Trophoblast cell (in vitro differentiated cells and primary cell): ENCODE results near the gene CENPVL1. TPM values are rescaled to one million over a fixed set of nuclear protein-coding genes. Genes with fewer than 3 reads are reported as not detected.
"Not testable (repeated sequence)": the region's sequence is repeated elsewhere in the genome, so short reads cannot be mapped to it uniquely, and the experiment has no call there.

Source experiments
- DNase-seq, 2 donors: peaks; one replicate each; pipeline ENCODE4 v3.0.0-alpha.2; 2016
- H2AFZ ChIP-seq: 2 replicates; pipeline ENCODE4 v1.6.1; 2013; ENCODE audit warnings: low read length, moderate library complexity, mild to moderate bottlenecking; ENCODE audit not compliant: insufficient read depth, poor library complexity
- H2AK5ac ChIP-seq: 2 replicates; pipeline ENCODE4 v1.6.1; 2013; ENCODE audit warnings: mild to moderate bottlenecking, low read length
- H2BK120ac ChIP-seq: 2 replicates; pipeline ENCODE4 v1.6.1; 2013; ENCODE audit warnings: low read length, mild to moderate bottlenecking, moderate library complexity; ENCODE audit not compliant: insufficient read depth, poor library complexity
- H2BK12ac ChIP-seq: 2 replicates; pipeline ENCODE4 v1.6.1; 2013; ENCODE audit warnings: mild to moderate bottlenecking, low read length, moderate library complexity
- H2BK5ac ChIP-seq: 2 replicates; pipeline ENCODE4 v1.6.1; 2013; ENCODE audit warnings: low read length, low read depth, moderate library complexity, mild to moderate bottlenecking; ENCODE audit not compliant: poor library complexity
- H3K14ac ChIP-seq: 2 replicates; pipeline ENCODE4 v1.6.1; 2013; ENCODE audit warnings: mild to moderate bottlenecking, low read length
- H3K18ac ChIP-seq: 2 replicates; pipeline ENCODE4 v1.6.1; 2013; ENCODE audit warnings: mild to moderate bottlenecking, low read length
- H3K23ac ChIP-seq: 2 replicates; pipeline ENCODE4 v1.6.1; 2013; ENCODE audit warnings: low read length
- H3K27ac ChIP-seq: 2 replicates; pipeline ENCODE4 v1.5.1; 2013; ENCODE audit warnings: low read depth, mild to moderate bottlenecking, inconsistent platforms, low read length, moderate library complexity
- H3K27me3 ChIP-seq: 2 replicates; pipeline ENCODE4 v1.6.1; 2013; ENCODE audit warnings: inconsistent platforms, mild to moderate bottlenecking, low read length, moderate library complexity; ENCODE audit not compliant: insufficient read depth
- H3K36me3 ChIP-seq, 2 experiments: 1 replicate in 1 of 2; 2 replicates in 1 of 2; pipeline ENCODE4 v1.6.1; 2013; ENCODE audit warnings: low read length in 2 of 2, mild to moderate bottlenecking in 2 of 2, moderate library complexity in 1 of 2; ENCODE audit not compliant: insufficient read depth in 2 of 2, control insufficient read depth in 1 of 2
- H3K4ac ChIP-seq: 2 replicates; pipeline ENCODE4 v1.6.1; 2013; ENCODE audit warnings: low read depth, mild to moderate bottlenecking, low read length, moderate library complexity
- H3K4me1 ChIP-seq, 2 experiments: 1 replicate in 1 of 2; 2 replicates in 1 of 2; pipeline ENCODE4 v1.6.1; 2013; ENCODE audit warnings: low read length in 2 of 2, mild to moderate bottlenecking in 2 of 2, moderate library complexity in 1 of 2; ENCODE audit not compliant: insufficient read depth in 2 of 2, control insufficient read depth in 1 of 2
- H3K4me2 ChIP-seq: 2 replicates; pipeline ENCODE4 v1.6.1; 2013; ENCODE audit warnings: inconsistent platforms, mild to moderate bottlenecking, low read length, moderate library complexity
- H3K4me3 ChIP-seq: 2 replicates; pipeline ENCODE4 v1.5.1; 2013; ENCODE audit warnings: mild to moderate bottlenecking, low read depth, low read length, inconsistent platforms
- H3K79me1 ChIP-seq: one replicate; pipeline ENCODE4 v1.6.1; 2013; ENCODE audit warnings: low read length
- H3K79me2 ChIP-seq: 2 replicates; pipeline ENCODE4 v1.6.1; 2013; ENCODE audit warnings: low read length, mild to moderate bottlenecking; ENCODE audit not compliant: control insufficient read depth, insufficient read depth, poor library complexity
- H3K9ac ChIP-seq: 2 replicates; pipeline ENCODE4 v1.6.1; 2013; ENCODE audit warnings: mild to moderate bottlenecking, low read length
- H3K9me3 ChIP-seq: 2 replicates; pipeline ENCODE4 v1.6.1; 2013; ENCODE audit warnings: low read depth, mild to moderate bottlenecking, control low read depth, inconsistent platforms, low read length; ENCODE audit not compliant: insufficient read depth
- H4K12ac ChIP-seq: 2 replicates; pipeline ENCODE4 v1.6.1; 2013; ENCODE audit warnings: low read depth, mild to moderate bottlenecking, low read length, moderate library complexity
- H4K8ac ChIP-seq: 2 replicates; pipeline ENCODE4 v1.6.1; 2013; ENCODE audit warnings: low read depth, mild to moderate bottlenecking, low read length, moderate library complexity
- H4K91ac ChIP-seq: one replicate; pipeline ENCODE4 v1.6.1; 2013; ENCODE audit warnings: low read depth, mild to moderate bottlenecking, low read length, moderate library complexity
- WGBS: extraction: QIAGEN DNeasy Blood & Tissue Kit; methylation state at CpG from one replicate; pipeline ENCODE4 v1.1.7; 2013; ENCODE audit warnings: missing lambda C conversion rate; ENCODE audit not compliant: insufficient read length, insufficient coverage; ENCODE audit errors: extremely low coverage; 5-methylcytosine and 5-hydroxymethylcytosine counted together
- polyA plus RNA-seq: library from polyadenylated mRNA; stranded (reverse); fragments of 200-250 nt; gene quantifications from 2 replicates; pipeline ENCODE4 v1.2.3, GENCODE V29; 2013

Gene CENPVL1
- polyA plus RNA-seq, result not detected in 2 replicates

- H3K9me3 ChIP-seq, H3K23ac ChIP-seq, H2BK5ac ChIP-seq, H3K36me3 ChIP-seq, H2AK5ac ChIP-seq, H3K9ac ChIP-seq, H3K27me3 ChIP-seq, H3K79me2 ChIP-seq, H3K79me1 ChIP-seq, H4K91ac ChIP-seq, DNase-seq, H3K4me3 ChIP-seq, H3K4ac ChIP-seq, H3K18ac ChIP-seq, H2BK120ac ChIP-seq, H2AFZ ChIP-seq, H4K8ac ChIP-seq, H3K27ac ChIP-seq, H3K4me2 ChIP-seq, H3K4me1 ChIP-seq, H3K14ac ChIP-seq, H4K12ac ChIP-seq, H2BK12ac ChIP-seq: not testable (repeated sequence)
- no CpG with 5 or more reads among the region's 87 CpGs for WGBS
Observed at GRCh38 chrX:51710277-51711164, at the start of gene CENPVL1. Gene CENPVL1, plus strand, starts transcription at chrX:51710512. Its CDS starts 0 bp downstream, at chrX:51710512.

GRCh38 chrX:51665981-51666380 lies 44.3 kb upstream of the CENPVL1 start:
- H3K23ac ChIP-seq, result no peak overlapping the region
- H3K9ac ChIP-seq, result no peak overlapping the region
- no peak overlapping the region for H2BK5ac ChIP-seq
- no peak overlapping the region for H4K12ac ChIP-seq
- no peaks in the 10 kb centered on the region for H3K36me3 ChIP-seq
- no peak overlapping the region for H3K4ac ChIP-seq
- no peaks in the 10 kb centered on the region for H3K79me1 ChIP-seq
- no peak overlapping the region for H2BK120ac ChIP-seq
- no peak overlapping the region for H4K8ac ChIP-seq
- WGBS, result no CpG with 5 or more reads among the region's 5 CpGs
- H3K4me3 ChIP-seq, result no peak overlapping the region
- no peak overlapping the region for H3K18ac ChIP-seq
- H2BK12ac ChIP-seq, result no peak overlapping the region
- H2AFZ ChIP-seq, result no peak overlapping the region
- H3K27me3 ChIP-seq, result no peaks in the 10 kb centered on the region
- no peaks in the 10 kb centered on the region for H3K4me1 ChIP-seq
- H3K14ac ChIP-seq, result no peak overlapping the region
- no peaks in the 10 kb centered on the region for H3K79me2 ChIP-seq
- H4K91ac ChIP-seq, result no peak overlapping the region
- H3K4me2 ChIP-seq, result no peak overlapping the region
- H2AK5ac ChIP-seq, result no peak overlapping the region
- no peak for DNase-seq
- H3K27ac ChIP-seq, result no peak overlapping the region
- H3K9me3 ChIP-seq, result no peaks in the 10 kb centered on the region

- H3K23ac ChIP-seq, H3K9me3 ChIP-seq, H3K4ac ChIP-seq, H3K14ac ChIP-seq, H2BK120ac ChIP-seq, H3K27ac ChIP-seq, H4K12ac ChIP-seq, H3K9ac ChIP-seq, H3K36me3 ChIP-seq, H3K27me3 ChIP-seq, H4K91ac ChIP-seq, H3K4me1 ChIP-seq, H2AK5ac ChIP-seq, H3K79me2 ChIP-seq, DNase-seq, H3K79me1 ChIP-seq, H3K4me3 ChIP-seq, H3K18ac ChIP-seq, H4K8ac ChIP-seq, H2AFZ ChIP-seq, H2BK12ac ChIP-seq, H3K4me2 ChIP-seq, H2BK5ac ChIP-seq: not testable (repeated sequence)
- WGBS, result no CpG with 5 or more reads among the region's 18 CpGs
Observed at GRCh38 chrX:51679689-51680433, 30.5 kb upstream of the CENPVL1 start.

- not testable (repeated sequence) for H3K4me1 ChIP-seq, H3K4me3 ChIP-seq, H3K14ac ChIP-seq, H2BK5ac ChIP-seq, H3K9me3 ChIP-seq, DNase-seq, H3K23ac ChIP-seq, H3K9ac ChIP-seq, H4K8ac ChIP-seq, H3K79me2 ChIP-seq, H3K36me3 ChIP-seq, H2BK120ac ChIP-seq, H3K18ac ChIP-seq, H3K4me2 ChIP-seq, H2AK5ac ChIP-seq, H3K27ac ChIP-seq, H3K4ac ChIP-seq, H2BK12ac ChIP-seq, H3K79me1 ChIP-seq, H3K27me3 ChIP-seq, H4K91ac ChIP-seq, H4K12ac ChIP-seq, H2AFZ ChIP-seq
- WGBS, result no CpG with 5 or more reads among the region's 88 CpGs
Observed at GRCh38 chrX:51681808-51682719, 28.2 kb upstream of the CENPVL1 start.
